Smooth muscle cell (in vitro differentiated cells): Measurements from ENCODE around the gene STT3B. TPM values are rescaled to one million over a fixed set of nuclear protein-coding genes. Genes with fewer than 3 reads are reported as not detected.

Experiments used
- DNase-seq: peaks from one replicate; lab custom pipeline; 2025; ENCODE audit not compliant: unreplicated experiment; lab: John Stamatoyannopoulos, UW
- H2AFZ ChIP-seq: fragments of 200-600 bp; sonication (generic); 2 replicates; pipeline ENCODE4 v1.6.0; 2016; ENCODE audit warnings: antibody characterized with exemption, low read depth, mild to moderate bottlenecking
- H3F3A ChIP-seq: fragments of 200-600 bp; sonication (generic); 2 replicates; pipeline ENCODE4 v1.6.0; 2017; ENCODE audit warnings: antibody characterized with exemption, low read depth
- H3K27ac ChIP-seq: fragments of 200-600 bp; sonication (generic); 2 replicates; pipeline ENCODE4 v1.5.1; 2016; ENCODE audit warnings: low read depth, mild to moderate bottlenecking
- H3K27me3 ChIP-seq: fragments of 200-600 bp; sonication (generic); 2 replicates; pipeline ENCODE4 v1.6.1; 2016; ENCODE audit warnings: low read depth, mild to moderate bottlenecking
- H3K36me3 ChIP-seq: fragments of 200-600 bp; sonication (generic); 2 replicates; pipeline ENCODE4 v1.5.1; 2016; ENCODE audit warnings: low read depth
- H3K4me1 ChIP-seq: fragments of 200-600 bp; sonication (generic); 2 replicates; pipeline ENCODE4 v1.5.1; 2016; ENCODE audit warnings: low read depth
- H3K4me2 ChIP-seq: fragments of 200-600 bp; sonication (generic); 2 replicates; pipeline ENCODE4 v1.6.0; 2016; ENCODE audit warnings: mild to moderate bottlenecking
- H3K4me3 ChIP-seq: fragments of 200-600 bp; sonication (generic); 2 replicates; pipeline ENCODE4 v1.5.1; 2016; ENCODE audit warnings: mild to moderate bottlenecking
- H3K79me2 ChIP-seq: fragments of 200-600 bp; sonication (generic); 2 replicates; pipeline ENCODE4 v1.6.0; 2016; ENCODE audit warnings: low read depth, mild to moderate bottlenecking
- H3K9ac ChIP-seq: fragments of 200-600 bp; sonication (generic); 2 replicates; pipeline ENCODE4 v1.6.0; 2016; ENCODE audit warnings: low read depth
- H3K9me3 ChIP-seq: fragments of 200-600 bp; sonication (generic); replicated peaks from 2 replicates; pipeline ENCODE4 v1.5.1; 2016; ENCODE audit warnings: low read depth
- H4K20me1 ChIP-seq: fragments of 200-600 bp; sonication (generic); 2 replicates; pipeline ENCODE4 v1.6.0; 2016; ENCODE audit warnings: low read depth
- WGBS: methylation state at CpG from one replicate; pipeline ENCODE4 v1.1.7; 2016; ENCODE audit warnings: low lambda C conversion rate; 5-methylcytosine and 5-hydroxymethylcytosine counted together
- polyA plus RNA-seq: library from polyadenylated mRNA; unstranded; fragments of >200 nt; fragmentation: Nextera tagmentation; extraction: Ambion mirVana; gene quantifications from 2 replicates; pipeline ENCODE4 v1.2.1, GENCODE V29; 2016
- total RNA-seq: library from RNA; depleted of rRNA; stranded (reverse); fragments of >200 nt; gene quantifications from 2 replicates; pipeline ENCODE4 v1.2.3, GENCODE V29; 2014
- TF ChIP-seq, protein P1 (sequence below): fragments of 200-600 bp; sonication (generic); IDR thresholded peaks from 2 replicates; pipeline ENCODE4 v1.5.1; 2017; ENCODE audit warnings: borderline replicate concordance, mild to moderate bottlenecking, antibody characterized with exemption; ENCODE audit not compliant: insufficient read depth, poor library complexity, severe bottlenecking

The STT3B gene
- total and polyA plus RNA-seq, 2 experiments from 2014 or later = 79.1 to 191 TPM

DNA sequence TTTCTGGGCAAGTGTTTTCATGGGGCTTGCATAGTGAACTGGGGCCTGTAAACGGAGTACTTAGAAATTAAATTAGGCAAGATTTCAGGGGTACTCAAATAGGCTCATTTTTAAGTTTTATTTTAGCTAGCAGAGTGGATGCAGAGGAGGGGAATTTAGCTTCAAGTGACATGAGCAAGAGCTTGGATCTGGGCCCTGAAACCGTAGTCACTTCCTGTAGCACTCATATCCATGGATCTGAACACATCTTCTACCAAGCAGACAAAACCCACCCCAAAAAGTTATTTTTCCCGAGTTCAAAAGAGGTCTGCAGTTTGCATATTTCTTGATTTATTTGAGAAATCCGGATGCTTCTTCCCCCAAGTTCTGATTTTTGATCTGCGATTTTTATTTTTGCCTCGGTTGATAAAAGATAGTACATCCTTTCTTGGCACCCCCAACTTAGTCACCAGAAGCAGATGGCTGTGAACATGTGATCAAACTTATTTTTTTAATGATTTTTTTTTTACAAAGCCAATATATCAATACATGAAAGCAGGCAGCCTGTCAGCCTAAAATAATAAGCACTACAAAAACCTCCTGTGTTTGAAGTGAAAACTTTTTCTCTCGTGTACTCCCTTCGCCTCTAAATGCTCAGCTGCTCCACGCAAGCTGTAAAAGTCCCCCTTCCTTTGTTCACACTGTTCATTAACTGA, 36.6 kb upstream of the STT3B start:
- Histone ChIP-seq H3K9me3 (no peaks in the 10 kb centered on the region), H3K4me1 (no peaks in the 10 kb centered on the region), H3K36me3 (no peaks in the 10 kb centered on the region), H4K20me1 (no peaks in the 10 kb centered on the region), H3K4me2 (no peak overlapping the region), H3K9ac (no peak overlapping the region), H3K27me3 (no peaks in the 10 kb centered on the region), H2AFZ (no peak overlapping the region), H3K79me2 (no peaks in the 10 kb centered on the region), H3K27ac (no peak overlapping the region), H3F3A (no peaks in the 10 kb centered on the region), H3K4me3 (no peak overlapping the region)
- WGBS = 87% methylated on average over 9 of the region's 9 CpGs
- DNase-seq = no peak
- TF ChIP-seq, protein P1, sequence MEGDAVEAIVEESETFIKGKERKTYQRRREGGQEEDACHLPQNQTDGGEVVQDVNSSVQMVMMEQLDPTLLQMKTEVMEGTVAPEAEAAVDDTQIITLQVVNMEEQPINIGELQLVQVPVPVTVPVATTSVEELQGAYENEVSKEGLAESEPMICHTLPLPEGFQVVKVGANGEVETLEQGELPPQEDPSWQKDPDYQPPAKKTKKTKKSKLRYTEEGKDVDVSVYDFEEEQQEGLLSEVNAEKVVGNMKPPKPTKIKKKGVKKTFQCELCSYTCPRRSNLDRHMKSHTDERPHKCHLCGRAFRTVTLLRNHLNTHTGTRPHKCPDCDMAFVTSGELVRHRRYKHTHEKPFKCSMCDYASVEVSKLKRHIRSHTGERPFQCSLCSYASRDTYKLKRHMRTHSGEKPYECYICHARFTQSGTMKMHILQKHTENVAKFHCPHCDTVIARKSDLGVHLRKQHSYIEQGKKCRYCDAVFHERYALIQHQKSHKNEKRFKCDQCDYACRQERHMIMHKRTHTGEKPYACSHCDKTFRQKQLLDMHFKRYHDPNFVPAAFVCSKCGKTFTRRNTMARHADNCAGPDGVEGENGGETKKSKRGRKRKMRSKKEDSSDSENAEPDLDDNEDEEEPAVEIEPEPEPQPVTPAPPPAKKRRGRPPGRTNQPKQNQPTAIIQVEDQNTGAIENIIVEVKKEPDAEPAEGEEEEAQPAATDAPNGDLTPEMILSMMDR = no peak

DNA sequence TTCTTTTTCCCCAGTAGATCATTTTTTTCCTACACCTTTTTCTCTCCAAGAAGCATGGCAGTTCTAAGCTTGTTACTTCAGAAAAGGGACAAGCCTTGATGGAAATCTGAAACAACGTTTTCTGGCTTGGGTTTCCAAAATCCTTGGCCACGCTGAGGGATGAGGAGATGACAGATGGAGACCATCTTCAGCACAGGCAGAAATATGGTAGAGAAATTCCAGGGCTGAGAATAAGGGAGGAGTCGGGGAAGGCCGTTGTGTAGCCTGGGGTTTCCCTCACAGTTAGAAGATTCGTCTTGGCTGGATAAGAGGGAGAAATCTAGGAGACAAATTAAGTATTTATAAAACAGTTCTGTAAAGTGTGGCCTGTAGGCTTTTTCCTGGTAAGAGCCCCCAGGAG, 33.9 kb upstream of the STT3B start:
- Histone ChIP-seq H3K4me3 (no peak overlapping the region), H3K9me3 (no peaks in the 10 kb centered on the region), H3K4me2 (no peak overlapping the region), H2AFZ (no peak overlapping the region), H3K27ac (no peak overlapping the region), H3K4me1 (no peaks in the 10 kb centered on the region), H3K79me2 (no peaks in the 10 kb centered on the region), H3K27me3 (no peaks in the 10 kb centered on the region), H4K20me1 (no peaks in the 10 kb centered on the region), H3F3A (no peaks in the 10 kb centered on the region), H3K36me3 (no peaks in the 10 kb centered on the region), H3K9ac (no peak overlapping the region)
- WGBS = 82% methylated on average over 5 of the region's 5 CpGs
- DNase-seq = no peak
- TF ChIP-seq, protein P1 = no peak

- TF ChIP-seq, protein P1 = no peak
- Histone ChIP-seq H3K4me2 (no peak overlapping the region), H3K27me3 (no peaks in the 10 kb centered on the region), H2AFZ (no peak overlapping the region), H3K9me3 (no peaks in the 10 kb centered on the region), H3K79me2 (no peaks in the 10 kb centered on the region), H3K4me1 (no peaks in the 10 kb centered on the region), H3K36me3 (no peaks in the 10 kb centered on the region), H3F3A (no peaks in the 10 kb centered on the region), H3K27ac (no peak overlapping the region), H4K20me1 (no peaks in the 10 kb centered on the region), H3K9ac (no peak overlapping the region), H3K4me3 (no peak overlapping the region)
- no peak for DNase-seq
- 92% methylated on average over 3 of the region's 3 CpGs for WGBS
Observed at GRCh38 chr3:31499281-31499680, 33.4 kb upstream of the STT3B start.

DNA sequence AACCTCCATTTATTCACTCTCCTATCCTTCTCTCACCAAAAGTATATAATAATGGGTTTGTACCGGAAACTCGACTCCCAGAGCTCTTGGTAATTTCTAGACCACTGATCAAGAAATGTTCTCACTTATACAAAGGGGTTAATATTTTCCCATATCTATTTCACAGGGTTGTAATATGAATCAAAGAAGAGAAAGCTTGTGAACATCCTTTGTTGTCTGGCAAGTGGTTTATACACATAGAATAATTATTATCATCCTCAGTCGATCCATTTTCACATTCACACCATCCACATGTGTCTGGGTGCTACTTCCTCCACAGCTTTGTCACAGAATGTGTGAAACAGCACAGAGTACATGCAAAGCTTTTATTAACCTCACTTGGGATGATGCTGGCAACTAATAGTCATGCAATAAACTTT, 29.9 kb upstream of the STT3B start:
- Histone ChIP-seq H3K4me3 (no peak overlapping the region), H3K4me1 (no peaks in the 10 kb centered on the region), H3K4me2 (no peak overlapping the region), H3K9me3 (no peaks in the 10 kb centered on the region), H3K27me3 (no peaks in the 10 kb centered on the region), H3F3A (no peaks in the 10 kb centered on the region), H3K79me2 (no peaks in the 10 kb centered on the region), H2AFZ (no peak overlapping the region), H3K27ac (no peak overlapping the region), H4K20me1 (no peaks in the 10 kb centered on the region), H3K36me3 (no peaks in the 10 kb centered on the region), H3K9ac (no peak overlapping the region)
- TF ChIP-seq, protein P1 = no peak
- no peak for DNase-seq
- 85% methylated on average over 3 of the region's 3 CpGs for WGBS
